Testis (tissue), 2 donors: ENCODE data around the gene PCCB.

Experiments used
- CTCF ChIP-seq, 3 experiments: fragments of 450-650 bp in 2 of 3; fragments of 200-600 bp in 1 of 3; sonication (generic) in 1 of 3; IDR thresholded peaks; one replicate each; pipeline ENCODE4 v1.5.1; 2016 to 2019; ENCODE audit warnings: antibody characterized with exemption in 3 of 3, mild to moderate bottlenecking in 2 of 3, moderate library complexity in 1 of 3
- POLR2A ChIP-seq: fragments of 450-650 bp; IDR thresholded peaks from one replicate; pipeline ENCODE4 v1.6.1; 2017; ENCODE audit warnings: antibody characterized with exemption, mild to moderate bottlenecking, moderate library complexity

- no peak for TF ChIP-seq POLR2A
- no peak for TF ChIP-seq CTCF (IDR thresholded peaks at IDR 0.05)
Observed at GRCh38 chr3:136237103-136237502, 13.0 kb upstream of the PCCB start.
